SK-N-SH (cell line): ENCODE data around the gene CDX1. TPM values are rescaled to one million over a fixed set of nuclear protein-coding genes. Genes with fewer than 3 reads are reported as not detected.

Experiments used
- CTCF ChIA-PET: fragments of 300-600, 350-600 bp; formaldehyde crosslinking; extraction: SDS; loops from one replicate; lab custom pipeline; 2021; lab: Yijun Ruan, JAX
- POLR2A ChIA-PET: fragments of 350-600 bp; sonication (Branson Sonifier 250); formaldehyde crosslinking; extraction: SDS; loops from one replicate; lab custom pipeline; 2020; ENCODE audit warnings: antibody characterized with exemption, inconsistent platforms; lab: Yijun Ruan, JAX
- DNase-seq: peaks from one replicate; pipeline ENCODE4 v3.0.0; 2012
- H2AFZ ChIP-seq: fragments of 200-600 bp; sonication (generic); 2 replicates; pipeline ENCODE4 v1.8.1; 2016; ENCODE audit warnings: antibody characterized with exemption, mild to moderate bottlenecking, low read depth
- H3F3A ChIP-seq: fragments of 200-600 bp; sonication (generic); replicated peaks from 2 replicates; pipeline ENCODE3; 2016; ENCODE audit warnings: antibody characterized with exemption, mild to moderate bottlenecking; ENCODE audit not compliant: insufficient read depth
- H3K27ac ChIP-seq, 2 experiments: fragments of 200-500 bp in 1 of 2; fragments of 200-600 bp in 1 of 2; sonication (Bioruptor generic) in 1 of 2; sonication (generic), shearing (Covaris generic) in 1 of 2; 2 replicates each; pipeline versions ENCODE4 v1.5.1 to v1.6.1; 2014 to 2016; ENCODE audit warnings: low read depth in 2 of 2, inconsistent platforms in 1 of 2, low read length in 1 of 2, mild to moderate bottlenecking in 1 of 2, mixed read lengths in 1 of 2
- H3K27me3 ChIP-seq: fragments of 200-600 bp; sonication (generic), shearing (Covaris generic); 2 replicates; pipeline ENCODE4 v1.6.1; 2016; ENCODE audit warnings: mixed run types; ENCODE audit not compliant: insufficient read depth
- H3K36me3 ChIP-seq, 2 experiments: fragments of 200-500 bp in 1 of 2; fragments of 200-600 bp in 1 of 2; sonication (Bioruptor generic) in 1 of 2; sonication (generic) in 1 of 2; replicated peaks in 1 of 2; 2 replicates each; pipeline versions ENCODE3 to v1.5.1; 2014 to 2016; ENCODE audit warnings: low read length in 1 of 2, mild to moderate bottlenecking in 1 of 2; ENCODE audit not compliant: insufficient read depth in 2 of 2, control insufficient read depth in 1 of 2
- H3K4me1 ChIP-seq, 2 experiments: fragments of 200-500 bp in 1 of 2; fragments of 200-600 bp in 1 of 2; sonication (Bioruptor generic) in 1 of 2; sonication (generic), shearing (Covaris generic) in 1 of 2; 2 replicates each; pipeline versions ENCODE4 v1.5.1 to v1.6.1; 2014 to 2016; ENCODE audit warnings: low read depth in 1 of 2, low read length in 1 of 2, mixed run types in 1 of 2; ENCODE audit not compliant: insufficient read depth in 2 of 2, control insufficient read depth in 1 of 2
- H3K4me2 ChIP-seq: fragments of 200-600 bp; sonication (generic), shearing (Covaris generic); 2 replicates; pipeline ENCODE4 v1.6.1; 2017; ENCODE audit warnings: mixed run types
- H3K4me3 ChIP-seq, 2 experiments: fragments of 200-500 bp in 1 of 2; fragments of 200-600 bp in 1 of 2; sonication (Bioruptor generic) in 1 of 2; sonication (generic), shearing (Covaris generic) in 1 of 2; 2 replicates each; pipeline versions ENCODE4 v1.5.1 to v1.8.1; 2014 to 2016; ENCODE audit warnings: low read depth in 2 of 2, inconsistent platforms in 1 of 2, low read length in 1 of 2, mild to moderate bottlenecking in 1 of 2, mixed read lengths in 1 of 2, moderate library complexity in 1 of 2
- H3K79me2 ChIP-seq: fragments of 200-600 bp; sonication (generic); 2 replicates; pipeline ENCODE4 v1.8.1; 2017; ENCODE audit warnings: mild to moderate bottlenecking; ENCODE audit not compliant: insufficient read depth
- H3K9ac ChIP-seq: fragments of 200-600 bp; sonication (generic); 2 replicates; pipeline ENCODE4 v1.6.1; 2017; ENCODE audit warnings: mixed run types
- H3K9me2 ChIP-seq: fragments of 200-600 bp; sonication (generic); 2 replicates; pipeline ENCODE4 v1.6.1; 2017; ENCODE audit warnings: mixed run types
- H3K9me3 ChIP-seq: fragments of 200-600 bp; sonication (generic); 2 replicates; pipeline ENCODE4 v1.6.1; 2017; ENCODE audit warnings: mixed run types, mild to moderate bottlenecking, moderate library complexity
- H4K20me1 ChIP-seq: fragments of 200-600 bp; sonication (generic); 2 replicates; pipeline ENCODE4 v1.6.1; 2017; ENCODE audit warnings: mild to moderate bottlenecking, mixed run types; ENCODE audit not compliant: insufficient read depth
- CHD2 ChIP-seq: fragments of 150-350 bp; IDR thresholded peaks from 2 replicates; pipeline ENCODE4 v1.6.1; 2018; ENCODE audit warnings: low read length; ENCODE audit not compliant: partially characterized antibody
- CTCF ChIP-seq: fragments of 200-600 bp; sonication (generic); IDR thresholded peaks from 2 replicates; pipeline ENCODE4 v1.6.1; 2017; ENCODE audit warnings: antibody characterized with exemption, mild to moderate bottlenecking, moderate library complexity
- EP300 ChIP-seq, 2 experiments: IDR thresholded peaks; 2 replicates each; pipeline versions ENCODE4 v1.4.0 to v1.6.1; 2012; ENCODE audit warnings: borderline replicate concordance in 1 of 2, low read depth in 1 of 2, low read length in 1 of 2
- FOSL2 ChIP-seq: IDR thresholded peaks from 2 replicates; pipeline ENCODE4 v1.4.0; 2012; ENCODE audit warnings: low read depth, mild to moderate bottlenecking, moderate library complexity, borderline replicate concordance
- GATA2 ChIP-seq: sonication (generic); formaldehyde crosslinking; IDR thresholded peaks from 2 replicates; pipeline ENCODE4 v1.5.0; 2020; ENCODE audit warnings: mild to moderate bottlenecking, missing genetic modification reagents
- MAX ChIP-seq: IDR thresholded peaks from 2 replicates; pipeline ENCODE4 v1.4.0; 2012; ENCODE audit warnings: low read depth
- MEF2A ChIP-seq: IDR thresholded peaks from 2 replicates; pipeline ENCODE4 v1.4.0; 2012; ENCODE audit warnings: low read depth, borderline replicate concordance
- MXI1 ChIP-seq: IDR thresholded peaks from 2 replicates; pipeline ENCODE4 v1.6.1; 2012; ENCODE audit warnings: mild to moderate bottlenecking, low read depth, low read length, improper control_type of control experiment
- NFIC ChIP-seq: IDR thresholded peaks from 2 replicates; pipeline ENCODE4 v1.4.0; 2012; ENCODE audit warnings: borderline replicate concordance
- RAD21 ChIP-seq: IDR thresholded peaks from 2 replicates; pipeline ENCODE4 v1.6.1; 2012; ENCODE audit warnings: mild to moderate bottlenecking, low read length
- RCOR1 ChIP-seq: fragments of 150-350 bp; IDR thresholded peaks from 2 replicates; pipeline ENCODE4 v1.6.1; 2017; ENCODE audit warnings: antibody characterized with exemption, low read length
- RFX5 ChIP-seq: IDR thresholded peaks from 2 replicates; pipeline ENCODE4 v1.6.1; 2012; ENCODE audit warnings: mild to moderate bottlenecking, improper control_type of control experiment, low read length
- RXRA ChIP-seq: IDR thresholded peaks from 2 replicates; pipeline ENCODE4 v1.4.0; 2012; ENCODE audit warnings: low read depth, mild to moderate bottlenecking, borderline replicate concordance
- SIN3A ChIP-seq: IDR thresholded peaks from 2 replicates; pipeline ENCODE4 v1.6.1; 2012; ENCODE audit warnings: low read depth, mild to moderate bottlenecking, low read length, moderate library complexity, borderline replicate concordance
- TAF1 ChIP-seq: IDR thresholded peaks from 2 replicates; pipeline ENCODE4 v1.6.1; 2012; ENCODE audit warnings: low read depth, mild to moderate bottlenecking, low read length, moderate library complexity, borderline replicate concordance
- TEAD4 ChIP-seq: IDR thresholded peaks from 2 replicates; pipeline ENCODE4 v1.4.0; 2012; ENCODE audit warnings: mild to moderate bottlenecking, borderline replicate concordance; ENCODE audit not compliant: insufficient read depth
- USF1 ChIP-seq: IDR thresholded peaks from 2 replicates; pipeline ENCODE4 v1.4.0; 2012; ENCODE audit warnings: low read depth, borderline replicate concordance
- USF2 ChIP-seq: fragments of 150-350 bp; IDR thresholded peaks from 2 replicates; pipeline ENCODE4 v1.6.1; 2017; ENCODE audit warnings: antibody characterized with exemption, low read length, low read depth, borderline replicate concordance
- YY1 ChIP-seq: IDR thresholded peaks from 2 replicates; pipeline ENCODE4 v1.4.0; 2012; ENCODE audit warnings: low read depth, mild to moderate bottlenecking
- ZBTB33 ChIP-seq: IDR thresholded peaks from 2 replicates; pipeline ENCODE4 v1.4.0; 2012; ENCODE audit warnings: low read depth, borderline replicate concordance
- WGBS: methylation state at CpG from one replicate; pipeline ENCODE4 v1.1.6; 2017; ENCODE audit warnings: low lambda C conversion rate; 5-methylcytosine and 5-hydroxymethylcytosine counted together
- polyA plus RNA-seq, 3 experiments: library from polyadenylated mRNA; depleted of rRNA; stranded (reverse); fragments of >200 nt; gene quantifications; 2 replicates each; pipeline ENCODE4 v1.2.3, GENCODE V29; 2012

Gene CDX1
- polyA plus RNA-seq, 1 of the 3 experiments (the other 2 are of a cell fraction), result 0.23 TPM

- Histone ChIP-seq H3K9me2 (no peaks in the 10 kb centered on the region), H3K4me1 (peaks cover 0 to 19% of the 10 kb centered on the region in 2 experiments; a peak in 1 of 4 replicates), H3F3A (no peaks in the 10 kb centered on the region), H2AFZ (no peak overlapping the region), H3K4me3 (no peak overlapping the region), H3K4me2 (no peak overlapping the region), H4K20me1 (no peaks in the 10 kb centered on the region), H3K9ac (no peak overlapping the region), H3K9me3 (no peaks in the 10 kb centered on the region), H3K36me3 (no peaks in the 10 kb centered on the region), H3K79me2 (no peaks in the 10 kb centered on the region), H3K27ac (no peak overlapping the region), H3K27me3 (no peaks in the 10 kb centered on the region)
- 48% methylated on average over 3 of the region's 3 CpGs for WGBS
- TF ChIP-seq MEF2A (no peak), MXI1 (no peak), RXRA (no peak), USF1 (no peak), CHD2 (no peak), NFIC (no peak), ZBTB33 (no peak), RFX5 (no peak), TEAD4 (no peak), SIN3A (no peak), USF2 (no peak), CTCF (no peak), EP300 (IDR thresholded peaks at IDR 0.05; ENCODE audit: borderline replicate concordance in 1 of 2, low read depth in 1 of 2, low read length in 1 of 2) (no peak), YY1 (no peak), RAD21 (no peak), TAF1 (no peak), FOSL2 (no peak), GATA2 (CRISPR knock-in tag) (no peak), MAX (no peak), RCOR1 (no peak)
- DNase-seq, result no peak
- CTCF ChIA-PET, result interaction anchor here (0.6 to 2.1 kb wide), 14 partner anchors 9 to 267 kb away, joined by 3 to 8 read pairs (median 4); no protein-coding TSS in a partner anchor
- POLR2A ChIA-PET, result no interaction called here
These were observed 2.3 kb downstream of the CDX1 start for GRCh38 chr5:150168864-150169263.
